MM.1S (cell line): ENCODE results near the gene TAS1R2.

ENCODE experiments used
- EZH2 ChIP-seq: fragments of 300-600 bp; sonication (generic); optimal IDR thresholded peaks from 2 replicates; pipeline ENCODE3; 2017; ENCODE audit warnings: low read depth, mild to moderate bottlenecking, antibody characterized with exemption, low read length, mixed read lengths
- EZH2phosphoT487 ChIP-seq: fragments of 300-600 bp; sonication (generic); IDR thresholded peaks from 2 replicates; pipeline ENCODE4 v1.6.1; 2018; ENCODE audit warnings: antibody characterized with exemption, low read length
- TF ChIP-seq, protein P1 (sequence below): fragments of 300-600 bp; sonication (generic); IDR thresholded peaks from 2 replicates; pipeline ENCODE4 v1.5.1; 2016; ENCODE audit warnings: antibody characterized with exemption, low read length, mixed read lengths

DNA sequence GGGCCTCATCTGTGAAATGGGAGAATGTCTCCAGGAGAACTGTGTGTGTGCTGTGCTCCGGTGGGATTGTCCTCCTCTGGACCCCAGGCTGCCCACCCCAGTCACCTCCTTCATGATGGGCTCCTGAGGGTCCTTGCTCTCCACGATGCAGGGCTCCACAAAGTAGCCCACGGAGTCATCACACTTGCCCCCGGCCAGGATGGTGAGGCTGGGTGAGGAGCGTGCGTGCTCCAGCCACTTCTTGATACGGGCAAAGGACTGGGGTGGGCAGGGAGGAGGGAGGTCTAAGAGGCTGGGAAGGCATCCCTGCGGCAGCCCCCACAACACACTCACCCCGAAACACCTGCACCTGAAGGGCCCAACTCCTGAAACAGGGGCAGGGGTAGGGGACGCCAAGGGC, 16.8 kb upstream of the TAS1R2 start:
- TF ChIP-seq, protein P1, sequence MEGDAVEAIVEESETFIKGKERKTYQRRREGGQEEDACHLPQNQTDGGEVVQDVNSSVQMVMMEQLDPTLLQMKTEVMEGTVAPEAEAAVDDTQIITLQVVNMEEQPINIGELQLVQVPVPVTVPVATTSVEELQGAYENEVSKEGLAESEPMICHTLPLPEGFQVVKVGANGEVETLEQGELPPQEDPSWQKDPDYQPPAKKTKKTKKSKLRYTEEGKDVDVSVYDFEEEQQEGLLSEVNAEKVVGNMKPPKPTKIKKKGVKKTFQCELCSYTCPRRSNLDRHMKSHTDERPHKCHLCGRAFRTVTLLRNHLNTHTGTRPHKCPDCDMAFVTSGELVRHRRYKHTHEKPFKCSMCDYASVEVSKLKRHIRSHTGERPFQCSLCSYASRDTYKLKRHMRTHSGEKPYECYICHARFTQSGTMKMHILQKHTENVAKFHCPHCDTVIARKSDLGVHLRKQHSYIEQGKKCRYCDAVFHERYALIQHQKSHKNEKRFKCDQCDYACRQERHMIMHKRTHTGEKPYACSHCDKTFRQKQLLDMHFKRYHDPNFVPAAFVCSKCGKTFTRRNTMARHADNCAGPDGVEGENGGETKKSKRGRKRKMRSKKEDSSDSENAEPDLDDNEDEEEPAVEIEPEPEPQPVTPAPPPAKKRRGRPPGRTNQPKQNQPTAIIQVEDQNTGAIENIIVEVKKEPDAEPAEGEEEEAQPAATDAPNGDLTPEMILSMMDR: no peak
- no peak for TF ChIP-seq EZH2
- no peak for TF ChIP-seq EZH2phosphoT487
